GM20431 (cell line): ENCODE results near the gene CAMTA1.

ENCODE experiments used
- in situ Hi-C: fragments of 300-500 bp; cut with MseI, MboI; formaldehyde crosslinking; loops from one replicate; pipeline ENCODE4 v1.15.0; 2020; ENCODE audit warnings: low sequenced_read_pairs; ENCODE audit not compliant: unreplicated experiment

CAMTA1 gene

GRCh38 chr1:7531562-7532340 is 746.5 kb downstream of the CAMTA1 start:
- in situ Hi-C loops: no loop called here

GRCh38 chr1:7533006-7533405 is 747.8 kb downstream of the CAMTA1 start:
- in situ Hi-C loops: no loop called here

GRCh38 chr1:7534061-7534825 is 749.0 kb downstream of the CAMTA1 start:
- in situ Hi-C loops: no loop called here

GRCh38 chr1:7535016-7535415 is 749.8 kb downstream of the CAMTA1 start:
- in situ Hi-C loops: no loop called here

GRCh38 chr1:7535934-7536878 is 751.0 kb downstream of the CAMTA1 start:
- in situ Hi-C loops: no loop called here

GRCh38 chr1:7536891-7537591 is 751.8 kb downstream of the CAMTA1 start:
- in situ Hi-C loops: no loop called here

- in situ Hi-C loops: no loop called here
These were observed 752.8 kb downstream of the CAMTA1 start for GRCh38 chr1:7538033-7538432.

- in situ Hi-C loops: no loop called here
These were observed 753.9 kb downstream of the CAMTA1 start for GRCh38 chr1:7538849-7539768.

GRCh38 chr1:7539769-7540175 is 754.5 kb downstream of the CAMTA1 start:
- in situ Hi-C loops: no loop called here

- in situ Hi-C loops: no loop called here
These were observed 755.6 kb downstream of the CAMTA1 start for GRCh38 chr1:7540816-7541215.

GRCh38 chr1:7541629-7542028 is 756.4 kb downstream of the CAMTA1 start:
- in situ Hi-C loops: no loop called here

- in situ Hi-C loops: no loop called here
These were observed 758.5 kb downstream of the CAMTA1 start for GRCh38 chr1:7543718-7544090.

- in situ Hi-C loops: no loop called here
These were observed 764.3 kb downstream of the CAMTA1 start for GRCh38 chr1:7549277-7550161.

GRCh38 chr1:7550261-7550865 is 765.1 kb downstream of the CAMTA1 start:
- in situ Hi-C loops: no loop called here

GRCh38 chr1:7550981-7551380 is 765.7 kb downstream of the CAMTA1 start:
- in situ Hi-C loops: no loop called here

- in situ Hi-C loops: no loop called here
These were observed 766.2 kb downstream of the CAMTA1 start for GRCh38 chr1:7551442-7551841.

- in situ Hi-C loops: no loop called here
These were observed 767.1 kb downstream of the CAMTA1 start for GRCh38 chr1:7552402-7552801.
